Cortex of kidney (tissue), 1 donor: ENCODE measurements around the gene PSAP.

ENCODE experiments used
- DNase-seq: peaks from one replicate; lab custom pipeline; 2025; lab: John Stamatoyannopoulos, UW

Gene PSAP

GRCh38 chr10:71783917-71784678 is 67.0 kb downstream of the PSAP start:
- DNase-seq: no peak

GRCh38 chr10:71782917-71783490 is 68.0 kb downstream of the PSAP start:
- no peak for DNase-seq

- no peak for DNase-seq
These were observed 68.7 kb downstream of the PSAP start for GRCh38 chr10:71782221-71782916.

GRCh38 chr10:71780719-71781118 is 70.3 kb downstream of the PSAP start:
- DNase-seq: no peak

- DNase-seq: no peak
These were observed 70.9 kb downstream of the PSAP start for GRCh38 chr10:71780156-71780555.

- DNase-seq: no peak
These were observed 71.4 kb downstream of the PSAP start for GRCh38 chr10:71779641-71780040.

- DNase-seq: no peak
These were observed 72.8 kb downstream of the PSAP start for GRCh38 chr10:71778071-71778825.

- no peak for DNase-seq
These were observed 73.7 kb downstream of the PSAP start for GRCh38 chr10:71777213-71777985.

GRCh38 chr10:71776481-71776925 is 74.5 kb downstream of the PSAP start:
- no peak for DNase-seq

GRCh38 chr10:71774916-71775702 is 75.9 kb downstream of the PSAP start:
- DNase-seq: no peak

- DNase-seq: no peak
These were observed 77.7 kb downstream of the PSAP start, which contains the start of gene VSIR for GRCh38 chr10:71773221-71773971. TSS of gene VSIR (minus strand) at chr10:71773520. CDS start at chr10:71773439, 81 bp downstream.

GRCh38 chr10:71772832-71773220 is 78.2 kb downstream of the PSAP start:
- DNase-seq: no peak

GRCh38 chr10:71771821-71772617 is 79.0 kb downstream of the PSAP start:
- no peak for DNase-seq

GRCh38 chr10:71771204-71771603 is 79.8 kb downstream of the PSAP start:
- no peak for DNase-seq

- DNase-seq: no peak
These were observed 80.3 kb downstream of the PSAP start for GRCh38 chr10:71770789-71771188.

GRCh38 chr10:71770255-71770654 is 80.8 kb downstream of the PSAP start:
- no peak for DNase-seq

GRCh38 chr10:71769279-71769823 is 81.7 kb downstream of the PSAP start:
- no peak for DNase-seq

- DNase-seq: no peak
These were observed 83.5 kb downstream of the PSAP start for GRCh38 chr10:71767420-71768035.
